IMR-90 (cell line): ENCODE data around the gene MTOR.

Source experiments
- MXI1 ChIP-seq: IDR thresholded peaks from 2 replicates; pipeline ENCODE4 v1.6.1; 2012; ENCODE audit warnings: low read depth, mild to moderate bottlenecking, low read length, moderate library complexity, borderline replicate concordance
- POLR2A ChIP-seq: IDR thresholded peaks from 2 replicates; pipeline ENCODE4 v1.6.1; 2012; ENCODE audit warnings: mild to moderate bottlenecking, low read depth, low read length
- TF ChIP-seq, protein P1 (sequence below): conservative IDR thresholded peaks from 2 replicates; pipeline ENCODE4 v1.5.1; 2012; ENCODE audit warnings: mild to moderate bottlenecking, low read depth, low read length, improper control_type of control experiment

DNA sequence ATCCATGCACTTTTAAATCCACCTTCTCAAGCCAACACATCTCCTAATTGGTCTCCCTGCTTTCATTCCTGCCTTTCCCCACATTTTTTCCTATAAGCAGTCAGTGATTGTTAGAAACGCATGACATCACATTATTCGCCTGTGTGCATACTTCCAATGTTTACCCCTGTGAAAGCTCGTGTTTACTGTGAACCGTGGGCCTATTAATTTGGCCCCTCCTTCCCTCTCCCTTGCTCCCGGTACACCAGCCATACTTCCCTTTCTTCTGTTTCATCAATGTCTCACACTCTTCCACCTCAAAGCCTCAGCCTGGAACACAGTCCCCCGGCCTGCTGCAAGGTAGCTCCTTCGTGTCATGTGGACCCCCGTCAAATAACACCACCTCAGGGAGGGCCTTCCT is 9.1 kb downstream of the MTOR start:
- TF ChIP-seq, protein P1, sequence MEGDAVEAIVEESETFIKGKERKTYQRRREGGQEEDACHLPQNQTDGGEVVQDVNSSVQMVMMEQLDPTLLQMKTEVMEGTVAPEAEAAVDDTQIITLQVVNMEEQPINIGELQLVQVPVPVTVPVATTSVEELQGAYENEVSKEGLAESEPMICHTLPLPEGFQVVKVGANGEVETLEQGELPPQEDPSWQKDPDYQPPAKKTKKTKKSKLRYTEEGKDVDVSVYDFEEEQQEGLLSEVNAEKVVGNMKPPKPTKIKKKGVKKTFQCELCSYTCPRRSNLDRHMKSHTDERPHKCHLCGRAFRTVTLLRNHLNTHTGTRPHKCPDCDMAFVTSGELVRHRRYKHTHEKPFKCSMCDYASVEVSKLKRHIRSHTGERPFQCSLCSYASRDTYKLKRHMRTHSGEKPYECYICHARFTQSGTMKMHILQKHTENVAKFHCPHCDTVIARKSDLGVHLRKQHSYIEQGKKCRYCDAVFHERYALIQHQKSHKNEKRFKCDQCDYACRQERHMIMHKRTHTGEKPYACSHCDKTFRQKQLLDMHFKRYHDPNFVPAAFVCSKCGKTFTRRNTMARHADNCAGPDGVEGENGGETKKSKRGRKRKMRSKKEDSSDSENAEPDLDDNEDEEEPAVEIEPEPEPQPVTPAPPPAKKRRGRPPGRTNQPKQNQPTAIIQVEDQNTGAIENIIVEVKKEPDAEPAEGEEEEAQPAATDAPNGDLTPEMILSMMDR = no peak
- no peak for TF ChIP-seq POLR2A
- TF ChIP-seq MXI1 = no peak
